GM13977 (cell line): ENCODE data around the gene RBSN.

Experiments
- DNase-seq: peaks from one replicate; pipeline ENCODE4 v3.0.0; 2012; ENCODE audit warnings: low spot score
- in situ Hi-C: fragments of 300-500 bp; cut with MboI; formaldehyde crosslinking; loops from one replicate; pipeline ENCODE4 v1.12.0; 2022; ENCODE audit warnings: low sequenced_read_pairs, low pct_unique_long_range_greater_than_20kb, mixed read lengths, inconsistent platforms; ENCODE audit not compliant: unreplicated experiment
- TF ChIP-seq, protein P1 (sequence below): IDR thresholded peaks from 2 replicates; pipeline ENCODE4 v1.5.1; 2012; ENCODE audit warnings: mild to moderate bottlenecking, control low read depth; ENCODE audit not compliant: insufficient read depth; ENCODE audit errors: extremely low read depth, missing control alignments

RBSN gene

GRCh38 chr3:15055019-15055557 lies 43.9 kb downstream of the RBSN start:
- TF ChIP-seq, protein P1, sequence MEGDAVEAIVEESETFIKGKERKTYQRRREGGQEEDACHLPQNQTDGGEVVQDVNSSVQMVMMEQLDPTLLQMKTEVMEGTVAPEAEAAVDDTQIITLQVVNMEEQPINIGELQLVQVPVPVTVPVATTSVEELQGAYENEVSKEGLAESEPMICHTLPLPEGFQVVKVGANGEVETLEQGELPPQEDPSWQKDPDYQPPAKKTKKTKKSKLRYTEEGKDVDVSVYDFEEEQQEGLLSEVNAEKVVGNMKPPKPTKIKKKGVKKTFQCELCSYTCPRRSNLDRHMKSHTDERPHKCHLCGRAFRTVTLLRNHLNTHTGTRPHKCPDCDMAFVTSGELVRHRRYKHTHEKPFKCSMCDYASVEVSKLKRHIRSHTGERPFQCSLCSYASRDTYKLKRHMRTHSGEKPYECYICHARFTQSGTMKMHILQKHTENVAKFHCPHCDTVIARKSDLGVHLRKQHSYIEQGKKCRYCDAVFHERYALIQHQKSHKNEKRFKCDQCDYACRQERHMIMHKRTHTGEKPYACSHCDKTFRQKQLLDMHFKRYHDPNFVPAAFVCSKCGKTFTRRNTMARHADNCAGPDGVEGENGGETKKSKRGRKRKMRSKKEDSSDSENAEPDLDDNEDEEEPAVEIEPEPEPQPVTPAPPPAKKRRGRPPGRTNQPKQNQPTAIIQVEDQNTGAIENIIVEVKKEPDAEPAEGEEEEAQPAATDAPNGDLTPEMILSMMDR: no peak
- DNase-seq: peak; percentile 67
- in situ Hi-C loops: no loop called here

DNA sequence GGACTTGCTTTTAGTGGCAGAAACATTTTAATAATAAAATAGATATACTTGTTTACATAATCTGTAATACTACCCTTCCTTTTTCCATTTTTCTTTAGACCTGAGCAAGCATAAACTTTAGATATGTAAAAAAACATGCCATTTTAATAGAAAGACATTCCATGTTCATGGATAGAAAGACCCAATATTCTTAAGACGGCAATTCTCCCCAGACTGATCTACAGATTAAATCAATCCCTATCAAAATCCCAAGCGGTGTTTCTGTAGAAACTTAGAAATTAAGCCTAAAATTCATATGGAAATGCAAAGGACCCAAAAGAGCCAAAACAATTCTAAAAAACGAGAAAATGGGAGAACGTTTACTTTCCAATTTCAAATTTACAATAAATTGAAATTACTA lies 45.4 kb downstream of the RBSN start:
- DNase-seq: no peak
- in situ Hi-C loops: no loop called here

GRCh38 chr3:15052335-15053242 lies 46.4 kb downstream of the RBSN start:
- in situ Hi-C loops: no loop called here
- DNase-seq: no peak
- TF ChIP-seq, protein P1: no peak

More for the DNA sequence above, 45.4 kb downstream of the RBSN start:
- TF ChIP-seq, protein P1: no peak

- TF ChIP-seq, protein P1: peak; percentile 78
- DNase-seq: peak; percentile 64
- in situ Hi-C loops: no loop called here
Observed at GRCh38 chr3:15051531-15051930, 47.4 kb downstream of the RBSN start.

DNA sequence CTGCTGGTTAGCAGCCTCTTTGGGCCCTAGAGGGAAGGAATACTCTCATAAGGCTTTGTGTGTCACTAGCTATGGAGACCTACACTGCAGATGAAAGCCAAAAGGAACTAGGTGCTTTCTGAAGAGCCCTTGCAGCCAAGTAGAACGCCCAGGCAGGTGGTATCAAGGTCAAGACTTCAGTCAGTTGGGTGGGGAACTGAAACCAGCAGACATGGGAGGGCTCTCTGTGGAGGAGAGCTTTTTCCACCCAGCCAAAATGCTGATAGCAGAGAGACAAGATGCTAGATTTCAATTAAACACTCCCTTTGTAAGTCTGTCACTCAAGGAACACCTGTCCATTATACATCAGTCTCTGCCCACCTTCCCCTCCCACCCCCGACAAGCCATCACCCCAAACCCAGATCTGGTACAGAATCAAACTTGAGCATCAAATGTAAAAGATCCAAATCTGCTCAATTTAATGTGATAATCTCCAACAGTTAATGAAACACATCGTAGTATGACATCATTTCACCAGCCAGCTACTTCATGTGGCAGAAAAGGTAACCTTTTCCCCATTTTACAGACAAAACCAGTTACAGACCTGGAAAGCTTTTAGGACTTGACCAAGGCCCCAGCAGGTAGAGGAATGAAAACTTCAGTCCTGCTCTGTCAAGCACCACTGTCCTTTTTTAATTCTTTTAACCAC lies 48.4 kb downstream of the RBSN start:
- TF ChIP-seq, protein P1: no peak
- peak; percentile 67 for DNase-seq
- in situ Hi-C loops: no loop called here

DNA sequence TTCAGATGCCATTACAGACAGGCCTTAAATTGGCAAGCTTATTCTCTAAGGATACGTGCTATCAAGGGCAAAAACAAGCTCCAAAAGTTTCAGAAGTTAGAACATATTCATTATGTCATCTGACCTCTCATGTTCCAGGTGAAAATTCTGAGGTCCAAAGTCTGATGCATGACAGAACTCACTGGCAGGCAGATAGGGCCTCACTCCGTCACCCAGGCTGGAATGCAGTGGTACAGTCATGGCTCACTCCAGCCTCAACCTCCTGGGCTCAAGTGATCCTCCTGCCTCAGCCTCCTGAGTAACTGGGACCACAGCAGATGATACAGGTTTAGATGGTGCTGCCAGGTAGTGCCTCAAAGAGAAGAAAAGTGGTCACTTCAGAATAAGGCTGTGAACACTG lies 49.4 kb downstream of the RBSN start:
- in situ Hi-C loops: no loop called here
- TF ChIP-seq, protein P1: no peak

More for the DNA sequence above, 49.4 kb downstream of the RBSN start:
- no peak for DNase-seq
